Activated B cell treated with CpG ODN at 0.5 μM for 24 hours (primary cell): ENCODE data around the gene LASP1. TPM values are rescaled to one million over a fixed set of nuclear protein-coding genes. Genes with fewer than 3 reads are reported as not detected.

Experiments
- ATAC-seq: fragments of 200-7000 bp; cut with Tn5 transposase; one replicate; pipeline ENCODE4 v1.10.0; 2021; ENCODE audit warnings: low read depth, mild to moderate bottlenecking, moderate library complexity
- CTCF ChIA-PET: fragments of 350-600 bp; sonication (Branson Sonifier 250); formaldehyde crosslinking; loops from one replicate; lab custom pipeline; 2021; ENCODE audit warnings: antibody characterized with exemption; lab: Charles Lee
- POLR2A ChIA-PET: fragments of 350-600 bp; sonication (Branson Sonifier 250); formaldehyde crosslinking; loops from one replicate; lab custom pipeline; 2021; ENCODE audit warnings: antibody characterized with exemption; lab: Charles Lee
- DNase-seq: peaks from one replicate; pipeline ENCODE4 v3.0.0; 2022
- H3K27ac Mint-ChIP-seq: one replicate; pipeline ENCODE4 v1.8.0; 2020; ENCODE audit warnings: mixed read lengths
- H3K27me3 Mint-ChIP-seq: one replicate; pipeline ENCODE4 v1.8.0; 2021; ENCODE audit warnings: mixed read lengths
- H3K36me3 Mint-ChIP-seq: one replicate; pipeline ENCODE4 v1.8.0; 2021; ENCODE audit warnings: low read depth, mixed read lengths
- H3K4me1 Mint-ChIP-seq: one replicate; pipeline ENCODE4 v1.8.0; 2021; ENCODE audit warnings: mixed read lengths
- H3K4me3 Mint-ChIP-seq: one replicate; pipeline ENCODE4 v1.8.0; 2020; ENCODE audit warnings: mild to moderate bottlenecking, mixed read lengths
- H3K9me3 Mint-ChIP-seq: one replicate; pipeline ENCODE4 v1.8.0; 2020; ENCODE audit warnings: mixed read lengths
- CTCF ChIP-seq: fragments of 200-600 bp; IDR thresholded peaks from one replicate; pipeline ENCODE4 v1.8.0; 2022; ENCODE audit warnings: antibody characterized with exemption, mild to moderate bottlenecking
- intact Hi-C: fragments of 100-400 bp; cut with micrococcal nuclease; formaldehyde crosslinking; loops from one replicate; pipeline ENCODE4 v1.15.1; 2024
- total RNA-seq: library from RNA; stranded (reverse); gene quantifications from 2 replicates; pipeline ENCODE4 v1.2.3, GENCODE V29; 2022

Gene LASP1
- total RNA-seq, 1 donor from 2014 or later: 127 TPM

GRCh38 chr17:38885044-38885727 lies 15.3 kb downstream of the LASP1 start:
- CTCF ChIA-PET: interaction anchor here (1.2 kb wide), 1 partner anchor 14 kb away, joined by 3 read pairs; no protein-coding TSS in a partner anchor
- intact Hi-C loops: no loop called here
- DNase-seq (no peak), ATAC-seq (no peak)
- Mint-ChIP-seq H3K9me3 (no peaks in the 10 kb centered on the region), H3K27me3 (no peaks in the 10 kb centered on the region), H3K27ac (peak overlapping the region; percentile 69), H3K36me3 (peaks cover 73% of the 10 kb centered on the region), H3K4me1 (peaks cover 59% of the 10 kb centered on the region), H3K4me3 (no peak overlapping the region)
- POLR2A ChIA-PET: interaction anchor here (0.9 to 5.2 kb wide), 4 partner anchors 13 to 86 kb away, joined by 3 to 60 read pairs (median 12); partner anchors contain the start of genes LASP1, PIP4K2B and RPL23
- TF ChIP-seq CTCF: no peak

- CTCF ChIA-PET: interaction anchor here (1.2 kb wide), 1 partner anchor 13 kb away, joined by 3 read pairs; no protein-coding TSS in a partner anchor
- no peaks in the 10 kb centered on the region for H3K27me3 Mint-ChIP-seq
- H3K36me3 Mint-ChIP-seq: peaks cover 78% of the 10 kb centered on the region
- peaks cover 53% of the 10 kb centered on the region for H3K4me1 Mint-ChIP-seq
- POLR2A ChIA-PET: interaction anchor here (0.9 to 5.2 kb wide), 4 partner anchors 12 to 87 kb away, joined by 3 to 60 read pairs (median 12); partner anchors contain the start of genes LASP1, PIP4K2B and RPL23
- peak overlapping the region; percentile 69 for H3K27ac Mint-ChIP-seq
- H3K9me3 Mint-ChIP-seq: no peaks in the 10 kb centered on the region
- no peak overlapping the region for H3K4me3 Mint-ChIP-seq
- ATAC-seq (no peak), DNase-seq (no peak)
- TF ChIP-seq CTCF: no peak
- intact Hi-C loops: no loop called here
Measured at GRCh38 chr17:38885728-38886642, 16.1 kb downstream of the LASP1 start.

- ChIA-PET CTCF (no interaction called here), POLR2A (interaction anchor here (2.0 to 5.2 kb wide), 2 partner anchors 12 to 17 kb away, joined by 7 to 60 read pairs; partner anchors contain the start of gene LASP1)
- Mint-ChIP-seq H3K4me3 (no peak overlapping the region), H3K9me3 (no peaks in the 10 kb centered on the region), H3K36me3 (peaks cover 78% of the 10 kb centered on the region), H3K4me1 (peaks cover 51% of the 10 kb centered on the region), H3K27ac (no peak overlapping the region), H3K27me3 (no peaks in the 10 kb centered on the region)
- intact Hi-C loops: no loop called here
- no peak for TF ChIP-seq CTCF
- DNase-seq (no peak), ATAC-seq (no peak)
Measured at GRCh38 chr17:38886643-38887010, 16.8 kb downstream of the LASP1 start.

GRCh38 chr17:38888842-38889241 lies 19.0 kb downstream of the LASP1 start:
- ChIA-PET CTCF (no interaction called here), POLR2A (interaction anchor here (0.9 kb wide), 1 partner anchor 11 kb away, joined by 3 read pairs; no protein-coding TSS in a partner anchor)
- H3K9me3 Mint-ChIP-seq: no peaks in the 10 kb centered on the region
- no peak for DNase-seq
- peaks cover 76% of the 10 kb centered on the region for H3K36me3 Mint-ChIP-seq
- H3K4me3 Mint-ChIP-seq: no peak overlapping the region
- H3K27me3 Mint-ChIP-seq: no peaks in the 10 kb centered on the region
- no peak overlapping the region for H3K27ac Mint-ChIP-seq
- peaks cover 38% of the 10 kb centered on the region for H3K4me1 Mint-ChIP-seq
- intact Hi-C loops: no loop called here
- ATAC-seq: no peak
- no peak for TF ChIP-seq CTCF
